ENCODE measurements around the gene ENSA.

DNA sequence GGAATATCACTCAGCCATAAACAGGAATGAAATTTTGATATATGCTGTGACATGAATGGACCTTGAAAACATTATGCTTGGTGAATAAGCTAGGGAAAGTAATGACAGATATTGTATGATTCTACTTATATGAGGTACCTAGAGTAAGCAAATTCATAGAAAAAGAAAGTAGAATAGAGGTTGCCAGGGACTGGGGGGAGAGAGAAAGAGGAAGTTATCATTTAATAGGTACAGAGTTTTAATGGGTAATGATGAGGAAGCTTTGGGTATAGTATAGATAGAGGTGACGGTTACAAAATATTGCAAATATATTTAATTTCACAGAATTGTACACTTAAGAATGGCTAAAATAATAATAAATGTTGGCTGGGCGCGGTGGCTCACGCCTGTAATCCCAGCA lies 31.2 kb upstream of the ENSA start:
- TF ChIP-seq, protein P1, sequence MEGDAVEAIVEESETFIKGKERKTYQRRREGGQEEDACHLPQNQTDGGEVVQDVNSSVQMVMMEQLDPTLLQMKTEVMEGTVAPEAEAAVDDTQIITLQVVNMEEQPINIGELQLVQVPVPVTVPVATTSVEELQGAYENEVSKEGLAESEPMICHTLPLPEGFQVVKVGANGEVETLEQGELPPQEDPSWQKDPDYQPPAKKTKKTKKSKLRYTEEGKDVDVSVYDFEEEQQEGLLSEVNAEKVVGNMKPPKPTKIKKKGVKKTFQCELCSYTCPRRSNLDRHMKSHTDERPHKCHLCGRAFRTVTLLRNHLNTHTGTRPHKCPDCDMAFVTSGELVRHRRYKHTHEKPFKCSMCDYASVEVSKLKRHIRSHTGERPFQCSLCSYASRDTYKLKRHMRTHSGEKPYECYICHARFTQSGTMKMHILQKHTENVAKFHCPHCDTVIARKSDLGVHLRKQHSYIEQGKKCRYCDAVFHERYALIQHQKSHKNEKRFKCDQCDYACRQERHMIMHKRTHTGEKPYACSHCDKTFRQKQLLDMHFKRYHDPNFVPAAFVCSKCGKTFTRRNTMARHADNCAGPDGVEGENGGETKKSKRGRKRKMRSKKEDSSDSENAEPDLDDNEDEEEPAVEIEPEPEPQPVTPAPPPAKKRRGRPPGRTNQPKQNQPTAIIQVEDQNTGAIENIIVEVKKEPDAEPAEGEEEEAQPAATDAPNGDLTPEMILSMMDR (IDR thresholded peaks at IDR 0.05), result no peak
- TF ChIP-seq POLR2A (IDR thresholded peaks at IDR 0.05), result no peak

Measured in prostate gland (tissue), 2 donors.